HG03045 (cell line): ENCODE data around the gene G6PD.
A peak's percentile ranks its signal among the peaks of the same experiment; 100 is the strongest.
"Not testable (repeated sequence)": the region's sequence is repeated elsewhere in the genome, so short reads cannot be mapped to it uniquely, and the experiment has no call there.

Experiments used
- ATAC-seq: cut with Tn5 transposase; IDR thresholded peaks from one replicate; pipeline ENCODE4 v1.9.1; 2021; ENCODE audit warnings: mild to moderate bottlenecking, moderate library complexity; ENCODE audit not compliant: unreplicated experiment

G6PD gene

GRCh38 chrX:154545673-154546274 lies 872 bp downstream of the G6PD start:
- ATAC-seq, result no peak

DNA sequence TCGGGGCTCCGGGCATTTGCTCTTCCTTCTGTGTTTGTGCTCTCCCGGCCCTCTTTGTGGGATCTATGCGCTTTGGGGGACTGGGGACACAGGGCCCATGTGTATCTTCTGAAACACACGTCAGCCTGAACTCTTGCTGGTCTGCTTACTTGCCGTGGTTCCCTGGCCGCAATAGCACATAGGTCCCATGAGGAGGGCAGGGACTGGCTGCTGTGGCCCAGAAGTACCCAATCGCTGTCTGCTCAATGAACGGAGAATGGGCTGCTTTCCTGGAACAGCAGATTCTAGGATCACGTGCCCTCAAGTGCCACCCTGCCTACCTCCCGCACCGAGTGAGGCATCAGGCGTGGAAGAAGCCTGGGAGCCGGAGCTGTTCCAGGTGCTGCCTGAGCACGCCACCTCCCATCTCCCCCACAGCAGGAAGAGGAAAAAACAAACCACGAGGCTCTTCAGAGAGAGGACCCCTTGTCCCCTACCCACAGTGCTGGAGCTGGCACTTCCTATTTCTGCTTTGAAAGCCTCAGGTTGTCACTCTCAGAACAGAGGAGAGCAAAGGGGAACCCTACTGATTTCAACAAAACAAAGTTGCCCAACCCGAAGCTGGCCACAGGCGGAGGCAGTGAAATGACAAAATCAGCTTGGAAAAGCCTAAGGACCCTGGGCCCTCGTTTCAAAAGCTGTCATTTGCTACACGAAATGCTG lies 3.8 kb downstream of the G6PD start:
- no peak for ATAC-seq

GRCh38 chrX:154541896-154542722 lies 4.5 kb downstream of the G6PD start:
- no peak for ATAC-seq

DNA sequence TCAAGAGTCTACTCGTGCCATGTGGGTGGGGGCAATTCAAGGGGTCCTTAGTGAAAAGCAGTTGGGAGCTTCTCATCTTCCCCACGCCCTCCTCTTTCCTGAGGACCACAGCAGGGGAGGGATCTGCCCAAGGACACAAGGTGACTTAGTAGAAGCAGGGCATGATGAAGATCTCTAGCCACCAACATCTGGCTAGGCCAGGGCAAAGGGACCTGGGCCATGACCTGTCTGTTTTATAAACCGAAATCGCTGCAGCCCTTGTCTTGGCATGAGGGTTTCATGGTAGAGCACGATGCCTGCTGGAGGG lies 5.1 kb downstream of the G6PD start:
- ATAC-seq, result no peak

DNA sequence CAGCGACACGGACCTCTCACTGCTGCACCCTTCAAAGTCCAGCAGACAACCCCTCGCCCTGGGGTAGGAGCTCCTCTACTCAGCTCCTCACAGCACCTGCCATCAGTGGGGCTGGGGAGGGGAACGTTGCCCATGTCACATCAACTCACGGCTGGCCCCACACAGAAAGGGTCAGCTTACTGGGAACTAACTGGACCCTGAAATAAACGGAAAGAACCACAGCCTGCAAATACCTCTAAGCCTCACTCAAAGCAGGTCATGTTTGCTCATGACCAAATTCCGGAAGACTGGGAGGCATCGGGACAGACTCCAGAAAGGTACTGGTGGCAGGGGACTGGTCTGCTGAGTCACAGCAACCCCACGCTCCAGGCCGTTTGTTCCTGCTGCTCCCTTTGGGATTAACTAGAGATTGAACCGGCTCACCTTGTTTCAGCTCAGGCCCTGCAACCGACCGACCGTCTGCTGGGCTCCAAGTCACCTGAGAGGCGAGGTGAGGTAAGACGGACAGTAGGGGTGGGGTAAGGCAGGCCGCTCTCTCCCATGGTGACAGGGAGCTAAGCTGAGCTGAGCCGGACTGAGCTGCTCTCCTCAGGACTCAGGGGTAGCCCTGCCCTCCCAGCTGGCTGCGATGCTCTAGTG lies 5.6 kb downstream of the G6PD start:
- ATAC-seq, result no peak

- not testable (repeated sequence) for ATAC-seq
Observed at GRCh38 chrX:154540365-154540764, 6.3 kb downstream of the G6PD start.

GRCh38 chrX:154539077-154539476 lies 7.6 kb downstream of the G6PD start:
- no peak for ATAC-seq

- no peak for ATAC-seq
Observed at GRCh38 chrX:154535892-154536291, 10.8 kb downstream of the G6PD start.

DNA sequence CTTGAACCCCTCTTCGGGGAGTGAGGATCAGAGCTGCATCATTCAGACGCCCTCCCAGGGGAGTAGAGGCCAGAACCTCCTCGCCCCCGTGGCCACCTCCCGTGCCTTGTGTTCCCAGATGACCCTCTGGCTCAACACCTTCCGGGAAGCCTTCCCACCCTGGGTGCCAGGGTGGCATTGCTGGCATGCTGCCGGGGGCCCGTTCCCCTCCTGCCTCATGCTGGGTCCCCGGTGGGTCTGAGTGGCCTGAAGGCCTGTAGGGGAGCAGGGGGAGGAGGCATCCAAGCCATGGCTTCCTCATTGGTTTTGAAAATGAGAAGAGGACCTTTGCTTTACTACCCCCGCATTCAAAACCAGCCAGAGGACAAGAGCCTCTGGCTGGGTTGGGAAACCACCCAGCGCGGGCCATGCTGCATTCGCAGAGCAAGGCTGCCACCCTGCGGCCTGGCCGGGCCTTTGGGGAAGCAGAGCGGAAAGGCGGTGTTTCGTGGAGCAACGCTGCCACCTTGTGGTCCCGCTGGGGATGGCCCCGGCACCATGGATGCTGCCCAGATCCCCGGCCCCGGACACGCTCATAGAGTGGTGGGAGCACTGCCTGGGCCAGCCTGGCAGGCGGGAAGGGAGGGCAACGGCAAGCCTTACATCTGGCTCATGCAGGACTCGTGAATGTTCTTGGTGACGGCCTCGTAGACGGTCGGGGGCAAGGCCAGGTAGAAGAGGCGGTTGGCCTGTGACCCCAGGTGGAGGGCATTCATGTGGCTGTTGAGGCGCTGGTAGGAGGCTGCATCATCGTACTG lies 11.9 kb downstream of the G6PD start:
- ATAC-seq, result peak; percentile 88

DNA sequence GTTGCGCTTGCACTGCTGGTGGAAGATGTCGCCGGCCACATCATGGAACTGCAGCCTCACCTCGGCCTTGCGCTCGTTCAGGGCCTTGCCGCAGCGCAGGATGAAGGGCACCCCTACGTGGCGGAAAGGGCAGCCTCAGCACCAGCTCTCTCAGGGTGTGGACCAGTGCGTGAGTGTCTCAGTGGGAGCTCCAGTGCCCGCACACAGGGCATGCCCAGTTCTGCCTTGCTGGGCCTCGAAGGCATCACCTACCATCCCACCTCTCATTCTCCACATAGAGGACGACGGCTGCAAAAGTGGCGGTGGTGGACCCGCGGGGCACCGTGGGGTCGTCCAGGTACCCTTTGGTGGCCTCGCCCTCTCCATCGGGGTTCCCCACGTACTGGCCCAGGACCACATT lies 14.0 kb downstream of the G6PD start:
- ATAC-seq, result no peak

GRCh38 chrX:154531626-154532025 lies 15.0 kb downstream of the G6PD start:
- no peak for ATAC-seq

DNA sequence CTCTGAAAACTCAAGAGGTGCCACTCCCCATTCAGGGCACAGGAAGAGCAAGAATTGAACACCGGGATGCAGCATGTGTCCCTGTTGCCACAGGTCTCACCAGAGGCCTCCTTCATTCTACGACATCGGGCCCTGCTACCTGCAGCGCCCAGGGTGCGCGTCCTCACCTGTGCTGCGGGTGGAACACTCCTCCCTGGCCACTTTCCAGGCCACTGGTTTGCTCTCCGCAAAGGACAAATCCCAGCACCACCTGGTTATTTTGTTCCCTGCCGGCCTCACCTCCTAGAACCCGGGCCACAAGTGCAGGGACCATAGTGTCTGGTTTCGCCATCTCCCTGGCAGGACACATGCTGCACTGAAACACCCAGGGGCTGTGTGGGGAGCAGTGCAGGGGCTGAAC lies 16.4 kb downstream of the G6PD start:
- no peak for ATAC-seq

DNA sequence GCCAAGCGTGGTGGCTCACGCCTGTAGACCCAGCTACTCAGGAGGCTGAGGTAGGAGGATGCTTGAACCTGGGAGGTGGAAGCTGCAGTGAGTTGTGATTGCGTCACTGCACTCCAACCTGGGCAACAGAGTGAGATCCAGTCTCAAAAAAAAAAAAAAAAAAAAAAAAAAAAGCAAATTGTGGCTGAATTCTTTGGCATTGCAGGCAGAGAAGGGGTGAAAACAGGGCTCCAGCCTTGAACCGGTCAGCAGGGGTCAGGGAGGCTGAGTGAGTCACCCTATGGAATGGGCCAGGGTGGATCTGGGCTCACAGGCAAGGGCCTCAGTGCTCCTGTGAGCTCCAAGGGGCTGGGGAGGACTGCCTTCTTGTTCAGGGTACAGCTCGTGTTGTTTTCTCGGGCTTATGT lies 17.4 kb downstream of the G6PD start:
- ATAC-seq, result no peak

DNA sequence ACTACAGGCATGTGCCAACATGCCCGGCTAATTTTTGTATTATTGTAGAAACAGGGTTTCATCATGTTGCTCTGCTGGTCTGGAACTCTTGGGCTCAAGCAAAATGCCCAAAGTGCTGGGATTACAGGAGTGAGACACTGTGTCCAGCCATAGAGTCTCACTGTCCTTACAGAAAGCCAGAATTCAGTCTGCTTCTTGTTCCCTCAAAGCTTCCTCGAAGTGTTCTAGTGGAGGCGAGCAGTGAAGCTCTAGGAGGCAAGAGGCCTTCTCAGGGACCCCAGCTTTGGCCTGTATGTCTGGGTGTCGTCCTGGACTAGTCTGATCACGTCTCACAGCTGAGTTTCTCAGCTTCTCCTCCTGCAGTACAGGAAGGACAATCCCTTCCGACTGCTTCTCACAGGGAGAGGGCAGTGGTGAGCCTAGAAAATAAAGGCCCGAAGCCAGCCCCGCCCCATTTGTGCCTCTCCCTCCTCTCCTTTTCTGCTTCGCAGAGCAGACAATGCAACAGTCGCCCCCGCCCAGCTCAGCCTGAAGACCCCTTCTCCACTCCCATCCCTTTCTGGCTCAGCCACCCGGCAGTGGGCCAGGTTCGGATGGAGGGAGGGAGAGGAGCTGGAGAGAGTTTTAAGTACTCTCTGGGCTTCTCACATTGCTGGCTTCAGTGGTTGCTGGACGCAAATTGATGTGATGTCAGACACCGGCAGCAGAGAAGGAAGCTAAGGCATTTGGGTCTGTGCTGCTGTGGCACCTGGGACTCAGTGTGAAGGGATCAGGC lies 19.6 kb downstream of the G6PD start:
- ATAC-seq, result peak; percentile 75

GRCh38 chrX:154525606-154526490 lies 20.8 kb downstream of the G6PD start:
- ATAC-seq, result no peak

- no peak for ATAC-seq
Observed at GRCh38 chrX:154519389-154519788, 27.3 kb downstream of the G6PD start.

DNA sequence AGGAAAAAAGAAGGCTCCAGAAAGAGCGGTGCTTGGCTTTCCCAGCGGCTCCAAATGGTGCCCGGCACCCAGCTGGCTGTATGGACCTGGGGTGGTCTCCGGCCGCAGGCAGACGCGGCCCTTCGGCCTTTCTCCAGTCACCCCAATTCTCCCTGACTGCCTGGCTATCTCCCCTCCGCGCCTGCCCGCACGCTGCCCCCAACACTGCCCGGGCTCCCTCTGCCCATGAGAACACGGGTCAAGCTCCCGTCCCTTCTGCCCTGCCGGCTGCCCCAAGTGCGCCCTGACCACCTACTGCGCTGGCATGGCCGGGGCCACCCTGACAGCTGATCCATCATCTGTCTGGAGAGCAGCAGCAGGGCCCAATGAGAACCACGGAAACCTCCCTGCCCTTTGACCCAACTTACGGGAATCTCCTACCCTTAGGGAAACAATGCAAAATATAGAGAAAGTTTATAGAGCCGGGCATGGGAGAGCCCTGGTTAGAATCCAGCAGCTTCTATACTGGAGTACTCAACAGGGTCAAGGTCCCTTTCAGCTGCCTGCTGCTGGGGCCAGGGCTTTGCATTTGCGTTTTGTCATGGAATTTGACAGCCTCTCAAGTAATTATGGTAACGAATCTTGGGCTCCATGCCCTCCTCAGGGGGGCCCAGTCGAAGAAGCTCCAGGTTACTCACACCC lies 29.4 kb downstream of the G6PD start:
- no peak for ATAC-seq

DNA sequence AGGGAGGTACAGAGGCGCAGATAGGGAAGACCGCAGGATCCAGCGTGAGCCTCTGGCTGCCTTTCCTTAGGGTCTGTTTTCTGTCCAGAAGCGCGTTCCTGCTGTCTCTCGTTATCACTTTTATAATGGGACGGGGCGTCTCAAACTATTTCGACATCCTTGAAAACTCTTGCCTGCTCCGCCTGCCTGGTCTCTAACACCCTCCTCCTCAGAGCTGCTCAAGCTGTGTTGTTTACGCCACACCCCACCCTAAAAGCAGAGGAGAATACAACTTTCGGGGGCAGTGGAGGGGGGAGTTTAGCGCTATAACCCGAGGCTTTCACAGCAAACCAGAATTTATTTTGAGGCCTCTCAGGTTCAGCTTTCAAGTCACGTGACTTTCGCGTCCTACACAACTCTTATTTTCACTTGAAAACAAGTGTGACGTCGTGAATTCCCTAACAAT lies 30.0 kb downstream of the G6PD start:
- ATAC-seq, result no peak
